ENCODE measurements around the gene TBCEL.

DNA sequence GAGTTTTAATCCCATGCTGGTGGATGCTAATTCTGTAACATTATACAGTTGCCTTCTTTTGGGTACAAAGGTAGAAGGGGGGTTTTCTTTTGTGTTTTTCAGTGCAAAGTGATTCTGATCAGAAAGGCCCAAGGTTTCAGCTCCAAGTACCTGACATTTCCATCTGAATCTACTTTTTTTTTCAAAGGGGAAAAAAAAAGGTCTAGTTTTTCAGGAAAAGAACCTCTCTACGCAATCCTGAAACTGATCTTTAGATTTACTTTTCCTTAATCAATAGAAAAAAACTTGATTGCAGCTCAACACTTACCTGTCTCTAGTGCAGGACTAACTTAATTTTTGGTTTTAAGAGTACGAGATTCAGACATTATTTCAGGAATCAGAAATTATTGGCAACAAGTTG, 77.0 kb downstream of the TBCEL start, which contains the start of gene TECTA:
- TF ChIP-seq POLR2A (IDR thresholded peaks at IDR 0.05): no peak
- TF ChIP-seq, protein P1, sequence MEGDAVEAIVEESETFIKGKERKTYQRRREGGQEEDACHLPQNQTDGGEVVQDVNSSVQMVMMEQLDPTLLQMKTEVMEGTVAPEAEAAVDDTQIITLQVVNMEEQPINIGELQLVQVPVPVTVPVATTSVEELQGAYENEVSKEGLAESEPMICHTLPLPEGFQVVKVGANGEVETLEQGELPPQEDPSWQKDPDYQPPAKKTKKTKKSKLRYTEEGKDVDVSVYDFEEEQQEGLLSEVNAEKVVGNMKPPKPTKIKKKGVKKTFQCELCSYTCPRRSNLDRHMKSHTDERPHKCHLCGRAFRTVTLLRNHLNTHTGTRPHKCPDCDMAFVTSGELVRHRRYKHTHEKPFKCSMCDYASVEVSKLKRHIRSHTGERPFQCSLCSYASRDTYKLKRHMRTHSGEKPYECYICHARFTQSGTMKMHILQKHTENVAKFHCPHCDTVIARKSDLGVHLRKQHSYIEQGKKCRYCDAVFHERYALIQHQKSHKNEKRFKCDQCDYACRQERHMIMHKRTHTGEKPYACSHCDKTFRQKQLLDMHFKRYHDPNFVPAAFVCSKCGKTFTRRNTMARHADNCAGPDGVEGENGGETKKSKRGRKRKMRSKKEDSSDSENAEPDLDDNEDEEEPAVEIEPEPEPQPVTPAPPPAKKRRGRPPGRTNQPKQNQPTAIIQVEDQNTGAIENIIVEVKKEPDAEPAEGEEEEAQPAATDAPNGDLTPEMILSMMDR (IDR thresholded peaks at IDR 0.05): no peak
